IMR-90 (cell line): ENCODE measurements around the gene CTIF. TPM values are rescaled to one million over a fixed set of nuclear protein-coding genes. Genes with fewer than 3 reads are reported as not detected.
A peak's percentile ranks its signal among the peaks of the same experiment; 100 is the strongest.

Experiments used
- ATAC-seq: fragments of 200-7000 bp; cut with Tn5 transposase; 2 replicates; pipeline ENCODE4 v1.9.1; 2020; ENCODE audit warnings: low read depth, mild to moderate bottlenecking, moderate library complexity
- BruUV-seq: library from RNA; stranded (reverse); fragments of 400-500 nt; replicated peaks from 2 replicates; lab custom pipeline; 2021; lab: Mats Ljungman, UMichigan
- CTCF ChIA-PET: fragments of 300-600 bp; formaldehyde crosslinking; extraction: SDS; loops from one replicate; lab custom pipeline; 2021; ENCODE audit warnings: antibody characterized with exemption; lab: Yijun Ruan, JAX
- POLR2A ChIA-PET: fragments of 300-600 bp; sonication (Branson Sonifier 250); formaldehyde crosslinking; loops from one replicate; lab custom pipeline; 2022; ENCODE audit warnings: antibody characterized with exemption; ENCODE audit not compliant: unreplicated experiment; lab: Charles Lee
- DNase-seq: peaks from one replicate; pipeline ENCODE4 v3.0.0; 2013
- H2AFZ ChIP-seq: replicated peaks from 2 replicates; pipeline ENCODE3; 2013; ENCODE audit warnings: low read length, mild to moderate bottlenecking; ENCODE audit not compliant: poor library complexity
- H2AK5ac ChIP-seq: 2 replicates; pipeline ENCODE4 v1.6.1; 2013; ENCODE audit warnings: low read depth, low read length, inconsistent platforms
- H2AK9ac ChIP-seq: replicated peaks from 2 replicates; pipeline ENCODE3; 2013; ENCODE audit warnings: mild to moderate bottlenecking, low read depth, low read length, moderate library complexity; ENCODE audit not compliant: poor library complexity
- H2BK120ac ChIP-seq: 2 replicates; pipeline ENCODE4 v1.6.1; 2013; ENCODE audit warnings: low read depth, low read length, inconsistent platforms
- H2BK15ac ChIP-seq: 3 replicates; pipeline ENCODE4 v1.6.1; 2013; ENCODE audit warnings: low read depth, low read length, inconsistent platforms
- H2BK20ac ChIP-seq: 2 replicates; pipeline ENCODE4 v1.6.1; 2013; ENCODE audit warnings: low read depth, mild to moderate bottlenecking, inconsistent platforms, low read length, moderate library complexity
- H2BK5ac ChIP-seq: 2 replicates; pipeline ENCODE4 v1.6.1; 2013; ENCODE audit warnings: mild to moderate bottlenecking, low read depth, low read length, inconsistent platforms; ENCODE audit not compliant: poor library complexity, severe bottlenecking
- H3K14ac ChIP-seq: replicated peaks from 2 replicates; pipeline ENCODE4 v1.6.1; 2013; ENCODE audit warnings: low read depth, low read length, inconsistent platforms
- H3K18ac ChIP-seq: 2 replicates; pipeline ENCODE4 v1.6.1; 2013; ENCODE audit warnings: low read depth, low read length, control low read depth
- H3K23ac ChIP-seq: 2 replicates; pipeline ENCODE4 v1.6.1; 2013; ENCODE audit warnings: low read depth, low read length, inconsistent platforms
- H3K27ac ChIP-seq: 2 replicates; pipeline ENCODE4 v1.5.1; 2013; ENCODE audit warnings: mild to moderate bottlenecking, control low read depth, low read length; ENCODE audit not compliant: insufficient read depth
- H3K27me3 ChIP-seq: 2 replicates; pipeline ENCODE4 v1.6.1; 2013; ENCODE audit warnings: low read length; ENCODE audit not compliant: control insufficient read depth, insufficient read depth
- H3K36me3 ChIP-seq: 2 replicates; pipeline ENCODE4 v1.6.1; 2013; ENCODE audit warnings: low read length, mixed read lengths; ENCODE audit not compliant: control insufficient read depth, insufficient read depth
- H3K4ac ChIP-seq: 2 replicates; pipeline ENCODE4 v1.6.1; 2013; ENCODE audit warnings: low read depth, low read length, inconsistent platforms
- H3K4me1 ChIP-seq: 2 replicates; pipeline ENCODE4 v1.6.1; 2013; ENCODE audit warnings: low read length, mixed read lengths; ENCODE audit not compliant: control insufficient read depth, insufficient read depth
- H3K4me2 ChIP-seq: 2 replicates; pipeline ENCODE4 v1.6.1; 2013; ENCODE audit warnings: low read depth, mild to moderate bottlenecking, control low read depth, low read length, moderate library complexity
- H3K4me3 ChIP-seq: 2 replicates; pipeline ENCODE4 v1.5.1; 2013; ENCODE audit warnings: low read depth, mild to moderate bottlenecking, control low read depth, low read length, moderate library complexity; ENCODE audit not compliant: insufficient read depth
- H3K56ac ChIP-seq: 2 replicates; pipeline ENCODE4 v1.6.1; 2013; ENCODE audit warnings: low read length, inconsistent platforms; ENCODE audit not compliant: insufficient read depth; ENCODE audit errors: extremely low read depth
- H3K79me1 ChIP-seq, 2 experiments: 2 replicates each; pipeline ENCODE4 v1.6.1; 2013; ENCODE audit warnings: low read length in 2 of 2, inconsistent platforms in 1 of 2, low read depth in 1 of 2
- H3K9ac ChIP-seq: 2 replicates; pipeline ENCODE4 v1.6.1; 2013; ENCODE audit warnings: low read depth, low read length, control low read depth
- H3K9me1 ChIP-seq: 2 replicates; pipeline ENCODE4 v1.6.1; 2013; ENCODE audit warnings: low read length, inconsistent platforms; ENCODE audit not compliant: insufficient read depth
- H3K9me3 ChIP-seq: 2 replicates; pipeline ENCODE4 v1.6.1; 2013; ENCODE audit warnings: low read length; ENCODE audit not compliant: control insufficient read depth, insufficient read depth
- H4K20me1 ChIP-seq: 2 replicates; pipeline ENCODE4 v1.6.1; 2013; ENCODE audit warnings: low read length, inconsistent platforms; ENCODE audit not compliant: insufficient read depth
- H4K5ac ChIP-seq: 2 replicates; pipeline ENCODE4 v1.6.1; 2013; ENCODE audit warnings: mild to moderate bottlenecking, low read depth, low read length, control low read depth
- H4K8ac ChIP-seq, 2 experiments: 2 replicates each; pipeline ENCODE4 v1.6.1; 2013; ENCODE audit warnings: low read depth in 2 of 2, low read length in 2 of 2, control low read depth in 1 of 2, inconsistent platforms in 1 of 2
- H4K91ac ChIP-seq: 2 replicates; pipeline ENCODE4 v1.6.1; 2013; ENCODE audit warnings: low read depth, low read length, inconsistent platforms; ENCODE audit not compliant: insufficient read depth
- BHLHE40 ChIP-seq: fragments of 150-350 bp; IDR thresholded peaks from 2 replicates; pipeline ENCODE4 v1.6.1; 2016; ENCODE audit warnings: mild to moderate bottlenecking, low read depth, low read length
- CHD1 ChIP-seq: IDR thresholded peaks from 2 replicates; pipeline ENCODE4 v1.6.1; 2012; ENCODE audit warnings: low read depth, low read length, improper control_type of control experiment
- FOS ChIP-seq: fragments of 150-350 bp; IDR thresholded peaks from 2 replicates; pipeline ENCODE4 v1.6.1; 2016; ENCODE audit warnings: low read depth, low read length
- MAFK ChIP-seq: IDR thresholded peaks from 2 replicates; pipeline ENCODE4 v1.6.1; 2012; ENCODE audit warnings: low read depth, low read length, improper control_type of control experiment
- MAZ ChIP-seq: IDR thresholded peaks from 2 replicates; pipeline ENCODE4 v1.6.1; 2012; ENCODE audit warnings: low read depth, mild to moderate bottlenecking, low read length, improper control_type of control experiment, moderate library complexity, borderline replicate concordance
- POLR2A ChIP-seq: IDR thresholded peaks from 2 replicates; pipeline ENCODE4 v1.6.1; 2012; ENCODE audit warnings: mild to moderate bottlenecking, low read depth, low read length
- RAD21 ChIP-seq: IDR thresholded peaks from 2 replicates; pipeline ENCODE4 v1.6.1; 2012; ENCODE audit warnings: low read length, improper control_type of control experiment
- RCOR1 ChIP-seq: IDR thresholded peaks from 2 replicates; pipeline ENCODE4 v1.6.1; 2012; ENCODE audit warnings: mild to moderate bottlenecking, low read length, improper control_type of control experiment; ENCODE audit not compliant: insufficient replicate concordance
- RFX5 ChIP-seq: IDR thresholded peaks from 2 replicates; pipeline ENCODE4 v1.8.0; 2012; ENCODE audit warnings: low read depth, mild to moderate bottlenecking, low read length, moderate library complexity
- SMC3 ChIP-seq: fragments of 150-350 bp; IDR thresholded peaks from 2 replicates; pipeline ENCODE4 v1.6.1; 2016; ENCODE audit warnings: low read depth, mild to moderate bottlenecking, antibody characterized with exemption, low read length, moderate library complexity
- WGBS, 2 experiments: methylation state at CpG; one replicate each; pipeline versions ENCODE4 v1.1.5 to v1.1.7; 2013; ENCODE audit warnings: missing lambda C conversion rate in 2 of 2; ENCODE audit not compliant: insufficient read length in 1 of 2; ENCODE audit errors: extremely low coverage in 2 of 2; 5-methylcytosine and 5-hydroxymethylcytosine counted together
- dilution Hi-C: fragments of 300-500 bp; cut with HindIII; formaldehyde crosslinking; loops from one replicate; pipeline ENCODE4 v1.14.3; 2018; ENCODE audit warnings: low sequenced_read_pairs; ENCODE audit not compliant: unreplicated experiment
- in situ Hi-C: fragments of 300-500 bp; cut with MboI; formaldehyde crosslinking; loops from 3 replicates; pipeline ENCODE4 v1.14.3; 2019; ENCODE audit warnings: low sequenced_read_pairs, inconsistent platforms, mixed read lengths
- intact Hi-C: fragments of 100-400 bp; cut with micrococcal nuclease; formaldehyde crosslinking; loops from 2 replicates; pipeline ENCODE4 v1.10.0; 2022
- polyA plus RNA-seq, 3 experiments: library from polyadenylated mRNA; depleted of rRNA; stranded (reverse); fragments of >200 nt; gene quantifications; 2 replicates each; pipeline ENCODE4 v1.2.3, GENCODE V29; 2012; ENCODE audit warnings: low replicate concordance in 1 of 3
- total RNA-seq: library from RNA; depleted of rRNA; stranded (reverse); fragments of >200 nt; gene quantifications from 2 replicates; pipeline ENCODE4 v1.2.3, GENCODE V29; 2012
- TF ChIP-seq, protein P1 (sequence below): fragments of 150-350 bp; IDR thresholded peaks from 2 replicates; pipeline ENCODE4 v1.6.1; 2017; ENCODE audit warnings: mild to moderate bottlenecking, antibody characterized with exemption, low read length, low read depth
- TF ChIP-seq, protein P2 (sequence below): fragments of 150-350 bp; IDR thresholded peaks from 2 replicates; pipeline ENCODE4 v1.6.1; 2016; ENCODE audit warnings: low read depth, mild to moderate bottlenecking, low read length, moderate library complexity, borderline replicate concordance

Gene CTIF
- total and polyA plus RNA-seq, 2 of the 4 experiments (the other 2 are of a cell fraction): 25.1 to 57.0 TPM

DNA sequence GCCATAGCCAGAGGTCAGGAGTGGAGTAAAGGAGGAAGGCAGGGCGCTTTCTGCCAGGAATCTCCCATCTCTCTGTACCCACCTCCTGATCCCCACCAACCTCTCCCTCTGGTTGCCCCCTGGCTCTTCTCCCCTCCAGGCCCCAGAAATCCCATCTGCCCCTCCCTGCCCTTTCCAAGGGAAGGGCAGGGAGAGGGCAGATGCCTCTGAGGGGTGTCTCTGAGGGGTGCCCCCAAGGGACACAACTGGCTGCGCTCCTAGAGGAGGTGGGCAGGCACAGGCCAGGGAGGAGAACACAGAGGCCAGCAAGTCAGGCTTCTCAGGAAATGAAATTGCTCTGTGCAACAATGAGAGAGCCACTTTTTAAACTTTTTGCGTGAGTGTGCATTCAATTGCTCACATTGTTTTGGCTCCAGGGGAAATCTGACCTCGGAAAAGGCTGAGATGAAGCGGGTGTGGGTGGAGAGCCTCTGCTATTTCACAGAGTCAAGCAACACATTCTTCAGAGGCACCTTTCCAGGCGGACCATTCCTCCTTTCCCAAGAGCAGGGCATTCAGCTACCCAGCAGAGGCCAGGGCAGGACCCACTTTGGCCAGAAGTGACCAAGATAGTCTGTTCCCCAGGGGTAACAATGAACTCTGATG, 286.4 kb downstream of the CTIF start:
- Histone ChIP-seq H3K56ac (no peak overlapping the region), H4K5ac (no peak overlapping the region), H3K9me1 (peaks cover 24% of the 10 kb centered on the region), H3K18ac (no peak overlapping the region), H3K4ac (peak overlapping the region; percentile 38; the same call in 1 of the 2 replicates), H3K9me3 (no peaks in the 10 kb centered on the region), H3K4me3 (no peak overlapping the region), H2AK9ac (peak overlapping the region; percentile 39), H3K9ac (no peak overlapping the region), H3K4me2 (no peak overlapping the region; the same call in 1 of the 2 replicates), H3K14ac (peak overlapping the region; percentile 68; the same call in 1 of the 2 replicates), H2BK20ac (no peak overlapping the region), H4K20me1 (peaks cover 11% of the 10 kb centered on the region; the same call in 1 of the 2 replicates), H3K27ac (no peak overlapping the region; the same call in 1 of the 2 replicates), H3K23ac (0 out of 2 replicates have a peak overlapping the region, but pooled peaks have one; percentile 4), H4K91ac (0 out of 2 replicates have a peak overlapping the region, but pooled peaks have one; percentile 2), H3K79me1 (peaks cover 13 to 66% of the 10 kb centered on the region in 2 experiments), H4K8ac (no peak overlapping the region; a peak in 1 of 4 replicates), H2AK5ac (peak overlapping the region; percentile 23; the same call in 1 of the 2 replicates), H3K27me3 (no peaks in the 10 kb centered on the region), H2BK15ac (no peak overlapping the region), H2BK5ac (no peak overlapping the region), H2BK120ac (0 out of 2 replicates have a peak overlapping the region, but pooled peaks have one; percentile 1), H2AFZ (no peak overlapping the region), H3K36me3 (peaks cover 15% of the 10 kb centered on the region), H3K4me1 (peaks cover 24% of the 10 kb centered on the region)
- dilution Hi-C loops: no loop called here
- WGBS, 2 experiments: 64% methylated on average over 1 of the region's 6 CpGs; no CpG with 5 or more reads in 1 of the 2 experiments
- intact Hi-C loops: loop anchor here (5.0 kb wide), 2 partner anchors 117 to 148 kb away; no protein-coding TSS in a partner anchor
- CTCF ChIA-PET: no interaction called here
- in situ Hi-C loops: no loop called here
- DNase-seq: peak; percentile 54
- POLR2A ChIA-PET: interaction anchor here (0.7 kb wide), 1 partner anchor 13 kb away, joined by 3 read pairs; no protein-coding TSS in a partner anchor
- ATAC-seq: peak; percentile 48
- no TSS peak for BruUV-seq
- TF ChIP-seq FOS (no peak), RAD21 (no peak; the same call in 1 of the 2 replicates), POLR2A (no peak), RFX5 (no peak), MAFK (no peak), BHLHE40 (no peak), MAZ (no peak), RCOR1 (no peak), SMC3 (no peak), CHD1 (no peak)
- TF ChIP-seq, protein P1, sequence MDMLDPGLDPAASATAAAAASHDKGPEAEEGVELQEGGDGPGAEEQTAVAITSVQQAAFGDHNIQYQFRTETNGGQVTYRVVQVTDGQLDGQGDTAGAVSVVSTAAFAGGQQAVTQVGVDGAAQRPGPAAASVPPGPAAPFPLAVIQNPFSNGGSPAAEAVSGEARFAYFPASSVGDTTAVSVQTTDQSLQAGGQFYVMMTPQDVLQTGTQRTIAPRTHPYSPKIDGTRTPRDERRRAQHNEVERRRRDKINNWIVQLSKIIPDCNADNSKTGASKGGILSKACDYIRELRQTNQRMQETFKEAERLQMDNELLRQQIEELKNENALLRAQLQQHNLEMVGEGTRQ: no peak
- TF ChIP-seq, protein P2, sequence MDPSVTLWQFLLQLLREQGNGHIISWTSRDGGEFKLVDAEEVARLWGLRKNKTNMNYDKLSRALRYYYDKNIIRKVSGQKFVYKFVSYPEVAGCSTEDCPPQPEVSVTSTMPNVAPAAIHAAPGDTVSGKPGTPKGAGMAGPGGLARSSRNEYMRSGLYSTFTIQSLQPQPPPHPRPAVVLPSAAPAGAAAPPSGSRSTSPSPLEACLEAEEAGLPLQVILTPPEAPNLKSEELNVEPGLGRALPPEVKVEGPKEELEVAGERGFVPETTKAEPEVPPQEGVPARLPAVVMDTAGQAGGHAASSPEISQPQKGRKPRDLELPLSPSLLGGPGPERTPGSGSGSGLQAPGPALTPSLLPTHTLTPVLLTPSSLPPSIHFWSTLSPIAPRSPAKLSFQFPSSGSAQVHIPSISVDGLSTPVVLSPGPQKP: no peak
